ENCODE data around the gene AK8. TPM values are rescaled to one million over a fixed set of nuclear protein-coding genes. Genes with fewer than 3 reads are reported as not detected.

The AK8 gene
- total and polyA plus RNA-seq, 4 donors: 0.07 to 0.26 (median 0.11) TPM

GRCh38 chr9:132770770-132771310 is 107.2 kb downstream of the AK8 start:
- Histone ChIP-seq H3K27ac (ENCODE audit: low read depth in 1 of 2, low read length in 2 of 2) (no peak overlapping the region), H3K27me3 (ENCODE audit: control insufficient read depth in 4 of 4, insufficient read depth in 4 of 4, low read length in 3 of 4) (no peaks in the 10 kb centered on the region), H3K9ac (ENCODE audit: low read depth in 1 of 2, low read length in 2 of 2) (no peak overlapping the region), H3K4me3 (ENCODE audit: low read depth in 1 of 3, low read length in 3 of 3) (peak overlapping the region; percentile 92 to 98 (median 97)), H3K36me3 (ENCODE audit: control insufficient read depth in 4 of 4, insufficient read depth in 3 of 4, low read depth in 1 of 4, low read length in 3 of 4) (no peaks in the 10 kb centered on the region), H3K9me3 (ENCODE audit: control insufficient read depth in 4 of 4, low read length in 3 of 4) (no peaks in the 10 kb centered on the region), H3K4me1 (ENCODE audit: control insufficient read depth in 4 of 4, insufficient read depth in 4 of 4, low read length in 3 of 4) (peaks cover 0 to 13% (median 5%) of the 10 kb centered on the region in 4 donors)
- 85% methylated on average over 10 of the region's 10 CpGs for WGBS
- no peak for DNase-seq (ENCODE audit: low spot score)
- TF ChIP-seq HNF4G (IDR thresholded peaks at IDR 0.05) (no peak), SP1 (IDR thresholded peaks at IDR 0.05) (no peak), REST (IDR thresholded peaks at IDR 0.05) (no peak), EGR1 (IDR thresholded peaks at IDR 0.05; ENCODE audit: low read depth in 2 of 2) (no peak), ATF3 (IDR thresholded peaks at IDR 0.05) (no peak), RXRA (IDR thresholded peaks at IDR 0.05) (no peak)

- H3K9me3 ChIP-seq (ENCODE audit: control insufficient read depth in 4 of 4, low read length in 3 of 4): no peaks in the 10 kb centered on the region
- TF ChIP-seq CTCF (IDR thresholded peaks at IDR 0.05; ENCODE audit: low read depth, low read length, missing input control) (no peak), MAX (IDR thresholded peaks at IDR 0.05) (peak; percentile 62), GABPA (IDR thresholded peaks at IDR 0.05 in 1 of 2, conservative IDR thresholded peaks at IDR 0.05 in 1 of 2) (peak in 1 of 2 donors; percentile 60)
- WGBS: 5% methylated on average over 54 of the region's 54 CpGs
- peak overlapping the region; percentile 81 to 90 for H3K27ac ChIP-seq (ENCODE audit: low read depth in 1 of 2, low read length in 2 of 2)
- no peaks in the 10 kb centered on the region for H3K27me3 ChIP-seq (ENCODE audit: control insufficient read depth in 4 of 4, insufficient read depth in 4 of 4, low read length in 3 of 4)
- no peaks in the 10 kb centered on the region for H3K36me3 ChIP-seq (ENCODE audit: control insufficient read depth in 4 of 4, insufficient read depth in 3 of 4, low read depth in 1 of 4, low read length in 3 of 4)
- peaks cover 0 to 13% (median 5%) of the 10 kb centered on the region in 4 donors for H3K4me1 ChIP-seq (ENCODE audit: control insufficient read depth in 4 of 4, insufficient read depth in 4 of 4, low read length in 3 of 4)
- H3K4me3 ChIP-seq (ENCODE audit: low read depth in 1 of 3, low read length in 3 of 3): peak overlapping the region; percentile 92 to 98 (median 97)
- H3K9ac ChIP-seq (ENCODE audit: low read depth in 1 of 2, low read length in 2 of 2): peak overlapping the region; percentile 85 to 92
- peak; percentile 59 for DNase-seq (ENCODE audit: low spot score)
Observed at GRCh38 chr9:132769906-132770769, 107.9 kb downstream of the AK8 start.
